SK-N-SH (cell line): ENCODE results near the gene BTK. TPM values are rescaled to one million over a fixed set of nuclear protein-coding genes. Genes with fewer than 3 reads are reported as not detected.

Experiments used
- CTCF ChIA-PET: fragments of 300-600, 350-600 bp; formaldehyde crosslinking; extraction: SDS; loops from one replicate; lab custom pipeline; 2021; lab: Yijun Ruan, JAX
- POLR2A ChIA-PET: fragments of 350-600 bp; sonication (Branson Sonifier 250); formaldehyde crosslinking; extraction: SDS; loops from one replicate; lab custom pipeline; 2020; ENCODE audit warnings: antibody characterized with exemption, inconsistent platforms; lab: Yijun Ruan, JAX
- DNase-seq: peaks from one replicate; pipeline ENCODE4 v3.0.0; 2012
- H2AFZ ChIP-seq: fragments of 200-600 bp; sonication (generic); 2 replicates; pipeline ENCODE4 v1.8.1; 2016; ENCODE audit warnings: antibody characterized with exemption, mild to moderate bottlenecking, low read depth
- H3F3A ChIP-seq: fragments of 200-600 bp; sonication (generic); replicated peaks from 2 replicates; pipeline ENCODE3; 2016; ENCODE audit warnings: antibody characterized with exemption, mild to moderate bottlenecking; ENCODE audit not compliant: insufficient read depth
- H3K27ac ChIP-seq, 2 experiments: fragments of 200-500 bp in 1 of 2; fragments of 200-600 bp in 1 of 2; sonication (Bioruptor generic) in 1 of 2; sonication (generic), shearing (Covaris generic) in 1 of 2; 2 replicates each; pipeline versions ENCODE4 v1.5.1 to v1.6.1; 2014 to 2016; ENCODE audit warnings: low read depth in 2 of 2, inconsistent platforms in 1 of 2, low read length in 1 of 2, mild to moderate bottlenecking in 1 of 2, mixed read lengths in 1 of 2
- H3K27me3 ChIP-seq: fragments of 200-600 bp; sonication (generic), shearing (Covaris generic); 2 replicates; pipeline ENCODE4 v1.6.1; 2016; ENCODE audit warnings: mixed run types; ENCODE audit not compliant: insufficient read depth
- H3K36me3 ChIP-seq, 2 experiments: fragments of 200-500 bp in 1 of 2; fragments of 200-600 bp in 1 of 2; sonication (Bioruptor generic) in 1 of 2; sonication (generic) in 1 of 2; replicated peaks in 1 of 2; 2 replicates each; pipeline versions ENCODE3 to v1.5.1; 2014 to 2016; ENCODE audit warnings: low read length in 1 of 2, mild to moderate bottlenecking in 1 of 2; ENCODE audit not compliant: insufficient read depth in 2 of 2, control insufficient read depth in 1 of 2
- H3K4me1 ChIP-seq, 2 experiments: fragments of 200-500 bp in 1 of 2; fragments of 200-600 bp in 1 of 2; sonication (Bioruptor generic) in 1 of 2; sonication (generic), shearing (Covaris generic) in 1 of 2; 2 replicates each; pipeline versions ENCODE4 v1.5.1 to v1.6.1; 2014 to 2016; ENCODE audit warnings: low read depth in 1 of 2, low read length in 1 of 2, mixed run types in 1 of 2; ENCODE audit not compliant: insufficient read depth in 2 of 2, control insufficient read depth in 1 of 2
- H3K4me2 ChIP-seq: fragments of 200-600 bp; sonication (generic), shearing (Covaris generic); 2 replicates; pipeline ENCODE4 v1.6.1; 2017; ENCODE audit warnings: mixed run types
- H3K4me3 ChIP-seq, 2 experiments: fragments of 200-500 bp in 1 of 2; fragments of 200-600 bp in 1 of 2; sonication (Bioruptor generic) in 1 of 2; sonication (generic), shearing (Covaris generic) in 1 of 2; 2 replicates each; pipeline versions ENCODE4 v1.5.1 to v1.8.1; 2014 to 2016; ENCODE audit warnings: low read depth in 2 of 2, inconsistent platforms in 1 of 2, low read length in 1 of 2, mild to moderate bottlenecking in 1 of 2, mixed read lengths in 1 of 2, moderate library complexity in 1 of 2
- H3K79me2 ChIP-seq: fragments of 200-600 bp; sonication (generic); 2 replicates; pipeline ENCODE4 v1.8.1; 2017; ENCODE audit warnings: mild to moderate bottlenecking; ENCODE audit not compliant: insufficient read depth
- H3K9ac ChIP-seq: fragments of 200-600 bp; sonication (generic); 2 replicates; pipeline ENCODE4 v1.6.1; 2017; ENCODE audit warnings: mixed run types
- H3K9me2 ChIP-seq: fragments of 200-600 bp; sonication (generic); 2 replicates; pipeline ENCODE4 v1.6.1; 2017; ENCODE audit warnings: mixed run types
- H3K9me3 ChIP-seq: fragments of 200-600 bp; sonication (generic); 2 replicates; pipeline ENCODE4 v1.6.1; 2017; ENCODE audit warnings: mixed run types, mild to moderate bottlenecking, moderate library complexity
- H4K20me1 ChIP-seq: fragments of 200-600 bp; sonication (generic); 2 replicates; pipeline ENCODE4 v1.6.1; 2017; ENCODE audit warnings: mild to moderate bottlenecking, mixed run types; ENCODE audit not compliant: insufficient read depth
- CHD2 ChIP-seq: fragments of 150-350 bp; IDR thresholded peaks from 2 replicates; pipeline ENCODE4 v1.6.1; 2018; ENCODE audit warnings: low read length; ENCODE audit not compliant: partially characterized antibody
- CTCF ChIP-seq: fragments of 200-600 bp; sonication (generic); IDR thresholded peaks from 2 replicates; pipeline ENCODE4 v1.6.1; 2017; ENCODE audit warnings: antibody characterized with exemption, mild to moderate bottlenecking, moderate library complexity
- EP300 ChIP-seq, 2 experiments: IDR thresholded peaks; 2 replicates each; pipeline versions ENCODE4 v1.4.0 to v1.6.1; 2012; ENCODE audit warnings: borderline replicate concordance in 1 of 2, low read depth in 1 of 2, low read length in 1 of 2
- EZH2phosphoT487 ChIP-seq: fragments of 200-600 bp; sonication (generic); IDR thresholded peaks from 2 replicates; pipeline ENCODE4 v1.6.1; 2017; ENCODE audit warnings: low read depth, mixed run types, mild to moderate bottlenecking, antibody characterized with exemption, moderate library complexity, borderline replicate concordance
- FOSL2 ChIP-seq: IDR thresholded peaks from 2 replicates; pipeline ENCODE4 v1.4.0; 2012; ENCODE audit warnings: low read depth, mild to moderate bottlenecking, moderate library complexity, borderline replicate concordance
- FOXJ3 ChIP-seq: sonication (generic); formaldehyde crosslinking; IDR thresholded peaks from 2 replicates; pipeline ENCODE4 v1.5.1; 2020; ENCODE audit warnings: mild to moderate bottlenecking, missing genetic modification reagents
- GABPA ChIP-seq: IDR thresholded peaks from 2 replicates; pipeline ENCODE4 v1.4.0; 2012; ENCODE audit warnings: low read depth, mild to moderate bottlenecking
- GATA2 ChIP-seq: sonication (generic); formaldehyde crosslinking; IDR thresholded peaks from 2 replicates; pipeline ENCODE4 v1.5.0; 2020; ENCODE audit warnings: mild to moderate bottlenecking, missing genetic modification reagents
- IRF3 ChIP-seq: fragments of 150-350 bp; IDR thresholded peaks from 2 replicates; pipeline ENCODE4 v1.6.1; 2016; ENCODE audit warnings: mild to moderate bottlenecking, low read depth, low read length
- MAX ChIP-seq: IDR thresholded peaks from 2 replicates; pipeline ENCODE4 v1.4.0; 2012; ENCODE audit warnings: low read depth
- MEF2A ChIP-seq: IDR thresholded peaks from 2 replicates; pipeline ENCODE4 v1.4.0; 2012; ENCODE audit warnings: low read depth, borderline replicate concordance
- RAD21 ChIP-seq: IDR thresholded peaks from 2 replicates; pipeline ENCODE4 v1.6.1; 2012; ENCODE audit warnings: mild to moderate bottlenecking, low read length
- RCOR1 ChIP-seq: fragments of 150-350 bp; IDR thresholded peaks from 2 replicates; pipeline ENCODE4 v1.6.1; 2017; ENCODE audit warnings: antibody characterized with exemption, low read length
- REST ChIP-seq: IDR thresholded peaks from 2 replicates; pipeline ENCODE4 v1.6.1; 2012; ENCODE audit warnings: mild to moderate bottlenecking, low read depth, low read length, moderate library complexity
- RXRA ChIP-seq: IDR thresholded peaks from 2 replicates; pipeline ENCODE4 v1.4.0; 2012; ENCODE audit warnings: low read depth, mild to moderate bottlenecking, borderline replicate concordance
- SMC3 ChIP-seq: IDR thresholded peaks from 2 replicates; pipeline ENCODE4 v1.6.1; 2012; ENCODE audit warnings: low read depth, low read length, improper control_type of control experiment
- TCF12 ChIP-seq: IDR thresholded peaks from 2 replicates; pipeline ENCODE4 v1.4.0; 2012
- ZBTB33 ChIP-seq: IDR thresholded peaks from 2 replicates; pipeline ENCODE4 v1.4.0; 2012; ENCODE audit warnings: low read depth, borderline replicate concordance
- WGBS: methylation state at CpG from one replicate; pipeline ENCODE4 v1.1.6; 2017; ENCODE audit warnings: low lambda C conversion rate; 5-methylcytosine and 5-hydroxymethylcytosine counted together
- polyA plus RNA-seq, 3 experiments: library from polyadenylated mRNA; depleted of rRNA; stranded (reverse); fragments of >200 nt; gene quantifications; 2 replicates each; pipeline ENCODE4 v1.2.3, GENCODE V29; 2012

The BTK gene
- polyA plus RNA-seq, 1 of the 3 experiments (the other 2 are of a cell fraction) = not detected

- TF ChIP-seq REST (no peak), MEF2A (no peak), CHD2 (no peak), RAD21 (no peak)
Measured at GRCh38 chrX:101377547-101377946, 8.4 kb downstream of the BTK start (continued).

- H3K9ac ChIP-seq = no peak overlapping the region
- H3K9me3 ChIP-seq = no peaks in the 10 kb centered on the region
- no peak for DNase-seq
- no peaks in the 10 kb centered on the region for H3K79me2 ChIP-seq
- no peaks in the 10 kb centered on the region for H4K20me1 ChIP-seq
- no peaks in the 10 kb centered on the region for H3K36me3 ChIP-seq
- ChIA-PET POLR2A (no interaction called here), CTCF (no interaction called here)
- H3K4me1 ChIP-seq = no peaks in the 10 kb centered on the region
- no peak overlapping the region for H3K27ac ChIP-seq
- 19% methylated on average over 3 of the region's 3 CpGs for WGBS
- no peak overlapping the region for H3K4me3 ChIP-seq
- H3K4me2 ChIP-seq = no peak overlapping the region
- peaks cover 7% of the 10 kb centered on the region; the same call in 1 of the 2 replicates for H3K27me3 ChIP-seq
- no peaks in the 10 kb centered on the region for H3F3A ChIP-seq
- no peaks in the 10 kb centered on the region for H3K9me2 ChIP-seq
- no peak overlapping the region for H2AFZ ChIP-seq
- no peak for TF ChIP-seq REST
- TF ChIP-seq EZH2phosphoT487 = no peak
- TF ChIP-seq ZBTB33 = no peak
- no peak for TF ChIP-seq RXRA
- no peak for TF ChIP-seq FOSL2
- no peak for TF ChIP-seq GABPA
- no peak for TF ChIP-seq EP300 (IDR thresholded peaks at IDR 0.05; ENCODE audit: borderline replicate concordance in 1 of 2, low read depth in 1 of 2, low read length in 1 of 2)
- TF ChIP-seq MAX = no peak
- TF ChIP-seq SMC3 = no peak
- TF ChIP-seq TCF12 = no peak
- TF ChIP-seq CTCF = no peak
- TF ChIP-seq FOXJ3 (CRISPR knock-in tag) = no peak
- TF ChIP-seq RAD21 = no peak
- no peak for TF ChIP-seq GATA2 (CRISPR knock-in tag)
- no peak for TF ChIP-seq RCOR1
- TF ChIP-seq IRF3 = no peak
Measured at GRCh38 chrX:101370888-101371504, 15.0 kb downstream of the BTK start.
